GM19043 (cell line): ENCODE data around the gene MTCL1.

ENCODE experiments used
- ATAC-seq: cut with Tn5 transposase; IDR thresholded peaks from one replicate; pipeline ENCODE4 v1.9.1; 2021; ENCODE audit warnings: low read depth; ENCODE audit not compliant: unreplicated experiment

MTCL1 gene

GRCh38 chr18:8765783-8766463 lies 60.6 kb downstream of the MTCL1 start:
- ATAC-seq, result no peak

GRCh38 chr18:8766559-8767293 lies 61.4 kb downstream of the MTCL1 start:
- ATAC-seq, result no peak

GRCh38 chr18:8767340-8767739 lies 62.0 kb downstream of the MTCL1 start:
- ATAC-seq, result no peak

GRCh38 chr18:8769509-8770095 lies 64.2 kb downstream of the MTCL1 start:
- ATAC-seq, result no peak

GRCh38 chr18:8770657-8771056 lies 65.3 kb downstream of the MTCL1 start:
- no peak for ATAC-seq

GRCh38 chr18:8771930-8772329 lies 66.6 kb downstream of the MTCL1 start:
- ATAC-seq, result no peak

- no peak for ATAC-seq
Observed at GRCh38 chr18:8773980-8774379, 68.6 kb downstream of the MTCL1 start.

DNA sequence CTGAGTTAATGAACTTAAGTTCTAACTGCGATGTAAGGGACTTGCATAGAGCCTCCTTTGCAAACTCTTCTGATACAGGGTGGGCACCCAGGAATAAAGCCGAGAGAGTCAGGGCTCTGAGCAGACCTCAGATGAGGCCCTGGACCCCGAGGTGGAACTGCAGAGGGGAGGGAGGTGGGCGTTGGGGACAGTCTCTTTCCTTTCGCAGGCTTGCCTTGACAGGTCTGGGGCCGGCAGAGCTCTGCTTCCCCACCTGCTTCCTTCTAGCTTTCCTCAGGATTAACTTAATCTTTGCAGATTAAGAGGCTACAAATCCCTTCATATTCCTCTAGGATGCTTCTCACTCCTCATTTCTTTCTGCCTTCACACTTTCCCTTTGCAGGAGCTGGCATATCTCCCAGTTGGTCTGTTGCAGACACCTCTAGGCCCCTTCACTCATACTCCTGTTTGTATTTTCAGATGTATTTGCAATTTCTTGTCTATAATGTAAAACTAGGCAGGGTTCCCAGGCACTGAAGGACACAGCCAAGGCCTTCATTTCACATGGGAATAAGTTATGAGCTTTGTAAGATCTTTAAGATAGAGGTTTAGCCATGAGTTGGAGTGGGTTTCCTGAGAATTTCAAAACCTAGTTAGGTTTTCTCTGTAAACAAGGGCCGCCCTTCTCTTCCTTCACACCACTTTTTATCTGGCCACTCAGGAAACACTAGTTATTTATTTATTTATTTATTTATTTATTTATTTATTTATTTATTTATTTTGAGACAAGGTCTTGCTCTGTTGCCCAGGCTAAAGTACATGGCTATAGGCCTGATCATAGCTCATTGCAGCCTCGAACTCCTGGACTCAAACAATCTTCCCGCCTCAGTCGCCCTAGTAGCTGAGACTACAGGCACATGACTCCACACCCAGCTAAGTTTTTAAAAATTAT lies 70.9 kb downstream of the MTCL1 start:
- no peak for ATAC-seq

DNA sequence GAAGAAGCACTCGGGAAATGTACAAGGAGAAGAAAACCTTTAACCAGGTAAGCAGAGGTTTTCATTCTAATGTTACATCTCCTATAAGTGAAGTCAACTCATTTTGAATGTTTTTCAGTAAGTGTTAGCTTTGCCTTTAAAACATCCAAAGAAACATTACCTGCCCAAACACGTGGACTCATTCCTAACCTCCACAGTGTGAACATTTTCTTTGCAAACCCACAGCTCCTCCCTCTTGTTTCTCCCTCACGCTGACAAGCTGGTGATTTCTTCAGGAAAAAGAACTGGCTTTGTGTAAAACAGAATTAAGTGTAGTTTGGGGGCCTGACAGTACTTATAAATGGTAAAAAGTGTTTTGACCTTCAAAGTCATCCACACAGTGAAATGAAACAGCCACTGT lies 72.5 kb downstream of the MTCL1 start:
- ATAC-seq, result no peak

DNA sequence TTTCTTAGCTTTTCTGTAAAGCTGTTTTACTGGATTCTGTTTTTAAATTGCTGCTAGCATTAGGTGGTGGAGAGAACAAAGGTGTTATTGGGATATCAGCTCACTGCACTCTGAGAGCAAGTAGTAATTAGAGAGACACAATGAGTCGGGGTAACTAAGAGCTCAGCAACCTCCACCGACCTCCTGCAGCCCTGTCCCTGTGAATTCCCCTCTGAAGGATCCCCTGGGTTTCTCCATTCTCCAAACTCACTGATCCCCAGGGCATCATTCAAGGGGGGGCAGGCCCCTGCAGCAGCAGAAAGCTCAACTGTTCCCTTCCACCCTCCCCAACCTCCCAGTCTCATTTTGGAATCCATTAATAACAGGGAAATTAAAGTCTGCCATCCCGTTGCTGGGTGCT lies 73.0 kb downstream of the MTCL1 start:
- no peak for ATAC-seq

DNA sequence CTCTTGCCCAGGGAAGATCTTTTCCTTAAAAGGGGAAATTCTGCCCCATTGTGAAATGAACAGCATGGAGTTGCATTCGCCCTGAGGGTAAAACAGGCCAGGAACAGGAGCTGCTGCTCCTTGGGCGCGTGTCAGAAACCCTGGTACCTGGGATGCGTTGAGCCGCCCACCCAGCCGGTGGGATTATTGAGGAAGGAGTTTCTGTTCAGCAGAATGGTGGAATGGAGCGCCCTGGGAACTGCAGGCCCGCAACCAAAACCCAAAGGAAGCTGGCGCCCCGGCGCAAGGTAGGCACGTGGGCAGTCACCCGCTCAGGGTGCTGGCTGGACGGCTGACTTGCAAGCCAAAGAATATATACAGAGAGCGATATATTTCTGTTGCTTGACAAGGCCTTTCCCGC lies 73.5 kb downstream of the MTCL1 start:
- ATAC-seq, result no peak

GRCh38 chr18:8779251-8779650 lies 73.9 kb downstream of the MTCL1 start:
- no peak for ATAC-seq

DNA sequence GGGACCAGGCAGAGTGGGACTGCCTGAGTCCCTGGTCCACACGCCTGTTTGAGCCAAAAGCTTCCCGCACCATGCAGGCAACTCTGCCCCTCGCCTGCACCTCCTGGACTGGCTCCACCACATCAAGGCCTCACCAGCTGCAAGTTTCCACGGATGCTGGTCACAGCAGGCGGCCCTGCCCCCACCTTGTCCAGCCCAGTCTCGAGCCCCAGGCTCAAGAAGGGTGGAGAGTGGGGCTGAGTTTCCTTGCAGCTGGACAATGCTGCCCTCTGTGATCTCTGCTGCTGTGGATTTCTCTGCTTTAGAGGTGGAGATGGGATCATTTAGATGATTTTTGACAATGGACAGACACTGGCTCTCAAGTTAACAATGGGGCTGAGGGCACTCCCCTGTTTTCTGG lies 74.9 kb downstream of the MTCL1 start:
- ATAC-seq, result no peak

GRCh38 chr18:8781671-8782070 lies 76.3 kb downstream of the MTCL1 start:
- ATAC-seq, result no peak

- no peak for ATAC-seq
Observed at GRCh38 chr18:8783335-8783993, 78.1 kb downstream of the MTCL1 start.

- no peak for ATAC-seq
Observed at GRCh38 chr18:8783994-8784530, 78.7 kb downstream of the MTCL1 start.

- no peak for ATAC-seq
Observed at GRCh38 chr18:8785261-8785660, 79.9 kb downstream of the MTCL1 start.

- ATAC-seq, result no peak
Observed at GRCh38 chr18:8785855-8786482, 80.6 kb downstream of the MTCL1 start.

DNA sequence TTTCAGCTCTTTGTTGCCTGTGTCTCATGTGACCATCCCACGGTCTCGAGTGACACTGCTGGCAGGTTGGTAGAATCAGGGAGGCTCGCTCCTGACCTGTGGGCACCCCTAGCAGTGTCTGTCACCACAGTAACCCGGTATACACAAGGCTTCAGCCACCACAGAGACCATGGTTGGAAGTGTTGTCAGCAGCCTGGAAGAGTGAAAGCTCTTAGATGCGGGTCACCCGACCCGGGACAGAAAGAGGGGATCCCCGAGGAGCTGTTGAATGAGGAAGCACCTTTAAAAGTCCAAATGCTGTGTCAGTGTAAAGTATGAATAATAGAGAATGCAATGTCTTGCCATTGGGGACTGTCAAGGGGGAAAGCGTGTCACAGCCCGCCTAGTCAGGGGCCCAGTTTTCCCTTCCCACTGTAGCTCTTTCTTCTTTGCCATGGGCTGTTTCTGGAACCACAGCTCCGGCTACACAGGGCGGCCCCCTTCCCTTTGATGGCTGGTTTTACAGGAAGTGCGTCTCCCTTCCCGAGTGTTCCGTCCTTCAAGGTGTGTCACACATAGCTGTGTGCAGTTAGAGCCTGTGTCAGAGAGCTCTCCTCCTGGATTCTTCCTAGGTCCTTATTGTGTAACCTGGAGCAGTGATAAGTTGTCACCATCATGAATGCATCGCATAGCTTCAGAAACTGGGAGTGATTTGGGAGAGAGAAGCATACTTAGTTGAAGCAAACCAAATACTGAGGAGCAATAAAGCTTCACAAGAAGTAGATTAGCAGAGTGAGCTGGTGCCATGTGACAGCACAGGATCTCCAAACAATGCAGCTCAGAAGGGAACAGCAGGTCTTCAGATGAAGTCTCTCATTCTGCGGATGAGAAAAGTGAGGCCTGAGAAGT lies 81.4 kb downstream of the MTCL1 start:
- no peak for ATAC-seq
